ENCODE measurements around the gene KDM2A. TPM values are rescaled to one million over a fixed set of nuclear protein-coding genes. Genes with fewer than 3 reads are reported as not detected.
"Not testable (repeated sequence)": the region's sequence is repeated elsewhere in the genome, so short reads cannot be mapped to it uniquely, and the experiment has no call there.

Gene KDM2A
- total RNA-seq, 2 experiments from 2014 or later = 90.3 to 93.1 TPM

- no peak overlapping the region for H3K27ac Mint-ChIP-seq
- H3K36me3 Mint-ChIP-seq (ENCODE audit: low read depth) = peaks cover 26% of the 10 kb centered on the region
- CTCF ChIA-PET = interaction anchor here (1.5 to 2.2 kb wide), 2 partner anchors 11 to 14 kb away, joined by 5 to 8 read pairs; no protein-coding TSS in a partner anchor
- H3K9me3 Mint-ChIP-seq (ENCODE audit: insufficient read depth) = no peaks in the 10 kb centered on the region
- POLR2A ChIA-PET = interaction anchor here (0.7 to 1.2 kb wide), 2 partner anchors 10 to 1840 kb away, joined by 3 to 4 read pairs; no protein-coding TSS in a partner anchor
- H3K4me1 Mint-ChIP-seq (ENCODE audit: low read depth) = no peaks in the 10 kb centered on the region
- ATAC-seq = no peak
- no peak overlapping the region for H3K4me3 Mint-ChIP-seq
- no peak for DNase-seq
- H3K27me3 Mint-ChIP-seq (ENCODE audit: low read depth) = no peaks in the 10 kb centered on the region
Measured at GRCh38 chr11:67153971-67154370, 34.9 kb downstream of the KDM2A start.

- H3K36me3 Mint-ChIP-seq (ENCODE audit: low read depth) = peaks cover 30% of the 10 kb centered on the region
- H3K9me3 Mint-ChIP-seq (ENCODE audit: insufficient read depth) = no peaks in the 10 kb centered on the region
- H3K4me3 Mint-ChIP-seq = no peak overlapping the region
- H3K27ac Mint-ChIP-seq = no peak overlapping the region
- ATAC-seq (no peak), DNase-seq (no peak)
- ChIA-PET CTCF (no interaction called here), POLR2A (interaction anchor here (1.2 kb wide), 1 partner anchor 10 kb away, joined by 4 read pairs; no protein-coding TSS in a partner anchor)
- H3K27me3 Mint-ChIP-seq (ENCODE audit: low read depth) = no peaks in the 10 kb centered on the region
- no peaks in the 10 kb centered on the region for H3K4me1 Mint-ChIP-seq (ENCODE audit: low read depth)
Measured at GRCh38 chr11:67154726-67155125, 35.7 kb downstream of the KDM2A start.

- H3K9me3 Mint-ChIP-seq (ENCODE audit: insufficient read depth) = no peaks in the 10 kb centered on the region
- ATAC-seq (no peak), DNase-seq (no peak)
- no peak overlapping the region for H3K4me3 Mint-ChIP-seq
- peaks cover 9% of the 10 kb centered on the region for H3K4me1 Mint-ChIP-seq (ENCODE audit: low read depth)
- ChIA-PET POLR2A (no interaction called here), CTCF (interaction anchor here (1.2 to 2.5 kb wide), 2 partner anchors 10 to 16 kb away, joined by 3 to 10 read pairs; no protein-coding TSS in a partner anchor)
- H3K27me3 Mint-ChIP-seq (ENCODE audit: low read depth) = no peaks in the 10 kb centered on the region
- H3K27ac Mint-ChIP-seq = no peak overlapping the region
- peaks cover 17% of the 10 kb centered on the region for H3K36me3 Mint-ChIP-seq (ENCODE audit: low read depth)
Measured at GRCh38 chr11:67157691-67158090, 38.6 kb downstream of the KDM2A start.

GRCh38 chr11:67158221-67158620, 39.2 kb downstream of the KDM2A start:
- ChIA-PET CTCF (interaction anchor here (2.5 kb wide), 1 partner anchor 9 kb away, joined by 10 read pairs; no protein-coding TSS in a partner anchor), POLR2A (no interaction called here)
- Mint-ChIP-seq H3K27me3 (ENCODE audit: low read depth) (no peaks in the 10 kb centered on the region), H3K27ac (no peak overlapping the region), H3K4me3 (no peak overlapping the region), H3K36me3 (ENCODE audit: low read depth) (peaks cover 17% of the 10 kb centered on the region), H3K4me1 (ENCODE audit: low read depth) (peaks cover 11% of the 10 kb centered on the region), H3K9me3 (ENCODE audit: insufficient read depth) (no peaks in the 10 kb centered on the region)
- DNase-seq (no peak), ATAC-seq (no peak)

GRCh38 chr11:67160045-67160444, 41.0 kb downstream of the KDM2A start:
- CTCF ChIA-PET = no interaction called here
- POLR2A ChIA-PET = no interaction called here
- Mint-ChIP-seq H3K27me3 (ENCODE audit: low read depth) (no peaks in the 10 kb centered on the region), H3K9me3 (ENCODE audit: insufficient read depth) (no peaks in the 10 kb centered on the region), H3K36me3 (ENCODE audit: low read depth) (peaks cover 23% of the 10 kb centered on the region), H3K27ac (peak overlapping the region; percentile 26), H3K4me1 (ENCODE audit: low read depth) (peaks cover 11% of the 10 kb centered on the region), H3K4me3 (no peak overlapping the region)
- ATAC-seq = no peak
- no peak for DNase-seq

- no peaks in the 10 kb centered on the region for H3K27me3 Mint-ChIP-seq (ENCODE audit: low read depth)
- no peaks in the 10 kb centered on the region for H3K9me3 Mint-ChIP-seq (ENCODE audit: insufficient read depth)
- no peak for ATAC-seq
- no peak for DNase-seq
- no peak overlapping the region for H3K4me3 Mint-ChIP-seq
- no peak overlapping the region for H3K27ac Mint-ChIP-seq
- ChIA-PET POLR2A (interaction anchor here (0.6 kb wide), 1 partner anchor 20 kb away, joined by 3 read pairs; no protein-coding TSS in a partner anchor), CTCF (interaction anchor here (0.6 kb wide), 1 partner anchor 11 kb away, joined by 3 read pairs; no protein-coding TSS in a partner anchor)
- peaks cover 11% of the 10 kb centered on the region for H3K4me1 Mint-ChIP-seq (ENCODE audit: low read depth)
- peaks cover 26% of the 10 kb centered on the region for H3K36me3 Mint-ChIP-seq (ENCODE audit: low read depth)
Measured at GRCh38 chr11:67160872-67161783, 42.1 kb downstream of the KDM2A start.

GRCh38 chr11:67163006-67163405, 43.9 kb downstream of the KDM2A start:
- ATAC-seq (no peak), DNase-seq (no peak)
- Mint-ChIP-seq H3K9me3 (ENCODE audit: insufficient read depth) (no peaks in the 10 kb centered on the region), H3K4me1 (ENCODE audit: low read depth) (peaks cover 11% of the 10 kb centered on the region), H3K27ac (no peak overlapping the region), H3K27me3 (ENCODE audit: low read depth) (no peaks in the 10 kb centered on the region), H3K36me3 (ENCODE audit: low read depth) (peaks cover 24% of the 10 kb centered on the region), H3K4me3 (no peak overlapping the region)
- CTCF ChIA-PET = no interaction called here
- POLR2A ChIA-PET = no interaction called here

GRCh38 chr11:67165623-67166022, 46.6 kb downstream of the KDM2A start:
- peaks cover 8% of the 10 kb centered on the region for H3K4me1 Mint-ChIP-seq (ENCODE audit: low read depth)
- ChIA-PET CTCF (interaction anchor here (0.6 to 1.9 kb wide), 3 partner anchors 12 to 84 kb away, joined by 3 to 12 read pairs (median 5); no protein-coding TSS in a partner anchor), POLR2A (no interaction called here)
- ATAC-seq (no peak), DNase-seq (no peak)
- H3K27ac Mint-ChIP-seq = no peak overlapping the region
- no peak overlapping the region for H3K4me3 Mint-ChIP-seq
- H3K9me3 Mint-ChIP-seq (ENCODE audit: insufficient read depth) = no peaks in the 10 kb centered on the region
- peaks cover 18% of the 10 kb centered on the region for H3K36me3 Mint-ChIP-seq (ENCODE audit: low read depth)
- no peaks in the 10 kb centered on the region for H3K27me3 Mint-ChIP-seq (ENCODE audit: low read depth)

- ChIA-PET CTCF (interaction anchor here (0.7 to 2.3 kb wide), 16 partner anchors 10 to 91 kb away, joined by 3 to 31 read pairs (median 4); partner anchors contain the start of gene KDM2A), POLR2A (interaction anchor here (0.6 to 0.7 kb wide), 2 partner anchors 24 to 136 kb away, joined by 3 read pairs; partner anchors contain the start of gene SSH3)
- Mint-ChIP-seq H3K27me3 (ENCODE audit: low read depth) (no peaks in the 10 kb centered on the region), H3K9me3 (ENCODE audit: insufficient read depth) (no peaks in the 10 kb centered on the region), H3K36me3 (ENCODE audit: low read depth) (peaks cover 21% of the 10 kb centered on the region), H3K27ac (no peak overlapping the region), H3K4me3 (no peak overlapping the region), H3K4me1 (ENCODE audit: low read depth) (peaks cover 2% of the 10 kb centered on the region)
- ATAC-seq = no peak
- DNase-seq = no peak
Measured at GRCh38 chr11:67167091-67167490, 48.0 kb downstream of the KDM2A start.

- H3K9me3 Mint-ChIP-seq (ENCODE audit: insufficient read depth) = no peaks in the 10 kb centered on the region
- peaks cover 3% of the 10 kb centered on the region for H3K4me1 Mint-ChIP-seq (ENCODE audit: low read depth)
- no peak for DNase-seq
- H3K36me3 Mint-ChIP-seq (ENCODE audit: low read depth) = peaks cover 23% of the 10 kb centered on the region
- POLR2A ChIA-PET = interaction anchor here (0.6 to 0.7 kb wide), 2 partner anchors 136 to 851 kb away, joined by 3 read pairs; partner anchors contain the start of gene SSH3
- H3K27me3 Mint-ChIP-seq (ENCODE audit: low read depth) = no peaks in the 10 kb centered on the region
- H3K27ac Mint-ChIP-seq = no peak overlapping the region
- CTCF ChIA-PET = interaction anchor here (0.7 to 2.3 kb wide), 18 partner anchors 10 to 91 kb away, joined by 3 to 31 read pairs (median 4); partner anchors contain the start of gene KDM2A
- no peak for ATAC-seq
- no peak overlapping the region for H3K4me3 Mint-ChIP-seq
Measured at GRCh38 chr11:67167719-67168118, 48.7 kb downstream of the KDM2A start.

- H3K9me3 Mint-ChIP-seq (ENCODE audit: insufficient read depth); H3K4me1 Mint-ChIP-seq (ENCODE audit: low read depth); ATAC-seq; H3K27ac Mint-ChIP-seq; H3K27me3 Mint-ChIP-seq (ENCODE audit: low read depth); H3K4me3 Mint-ChIP-seq; DNase-seq; POLR2A ChIA-PET: not testable (repeated sequence)
- peaks cover 14% of the 10 kb centered on the region for H3K36me3 Mint-ChIP-seq (ENCODE audit: low read depth)
- CTCF ChIA-PET = interaction anchor here (2.2 to 2.3 kb wide), 2 partner anchors 16 to 87 kb away, joined by 8 to 31 read pairs; no protein-coding TSS in a partner anchor
Measured at GRCh38 chr11:67168911-67169310, 49.8 kb downstream of the KDM2A start.

GRCh38 chr11:67174311-67174710, 55.2 kb downstream of the KDM2A start:
- Mint-ChIP-seq H3K36me3 (ENCODE audit: low read depth) (peaks cover 15% of the 10 kb centered on the region), H3K9me3 (ENCODE audit: insufficient read depth) (no peaks in the 10 kb centered on the region), H3K4me1 (ENCODE audit: low read depth) (peaks cover 2% of the 10 kb centered on the region), H3K4me3 (no peak overlapping the region), H3K27ac (no peak overlapping the region), H3K27me3 (ENCODE audit: low read depth) (no peaks in the 10 kb centered on the region)
- no peak for DNase-seq
- POLR2A ChIA-PET = no interaction called here
- CTCF ChIA-PET = interaction anchor here (1.1 kb wide), 1 partner anchor 11 kb away, joined by 3 read pairs; no protein-coding TSS in a partner anchor
- no peak for ATAC-seq

Measured in activated CD8-positive, alpha-beta T cell treated with anti-CD3 and anti-CD28 coated beads, Interleukin-2, amount 10 ng/mL, durations not matched to agents 7 days and 5 days (primary cell).